BJ (cell line): ENCODE results near the gene PARP1. TPM values are rescaled to one million over a fixed set of nuclear protein-coding genes. Genes with fewer than 3 reads are reported as not detected.

Source experiments
- CTCF ChIA-PET: fragments of 350-600 bp; formaldehyde crosslinking; extraction: SDS; loops from one replicate; lab custom pipeline; 2021; ENCODE audit warnings: antibody characterized with exemption, inconsistent platforms; lab: Yijun Ruan, JAX
- POLR2A ChIA-PET: fragments of 300-600 bp; sonication (Branson Sonifier 250); formaldehyde crosslinking; extraction: SDS; loops from one replicate; lab custom pipeline; 2021; ENCODE audit warnings: antibody characterized with exemption; lab: Charles Lee
- DNase-seq: peaks from one replicate; pipeline ENCODE4 v3.0.0-alpha.2; 2011; ENCODE audit warnings: low read depth
- H3K27me3 ChIP-seq: 2 replicates; pipeline ENCODE4 v1.6.0; 2011; ENCODE audit warnings: low read length; ENCODE audit not compliant: control insufficient read depth, insufficient read depth
- H3K36me3 ChIP-seq: 2 replicates; pipeline ENCODE4 v1.5.1; 2011; ENCODE audit warnings: low read length; ENCODE audit not compliant: control insufficient read depth, insufficient read depth
- H3K4me3 ChIP-seq: 2 replicates; pipeline ENCODE4 v1.5.1; 2011; ENCODE audit warnings: low read depth, mild to moderate bottlenecking, control low read depth, low read length
- CTCF ChIP-seq: IDR thresholded peaks from 2 replicates; pipeline ENCODE4 v1.5.1; 2011; ENCODE audit warnings: low read depth, mild to moderate bottlenecking, control low read depth, inconsistent platforms, low read length, moderate library complexity; ENCODE audit not compliant: insufficient read depth
- polyA plus RNA-seq: library from polyadenylated mRNA; depleted of rRNA; stranded (reverse); fragments of >200 nt; gene quantifications from 2 replicates; pipeline ENCODE4 v1.2.3, GENCODE V29; 2011

The PARP1 gene
- polyA plus RNA-seq, 1 experiment: 58.7 TPM

- no peak for DNase-seq
- no peak for TF ChIP-seq CTCF
- no peaks in the 10 kb centered on the region for H3K27me3 ChIP-seq
- CTCF ChIA-PET: interaction anchor here (0.6 kb wide), 1 partner anchor 11 kb away, joined by 3 read pairs; no protein-coding TSS in a partner anchor
- no peak overlapping the region for H3K4me3 ChIP-seq
- H3K36me3 ChIP-seq: peaks cover 17% of the 10 kb centered on the region
- POLR2A ChIA-PET: no interaction called here
Measured at GRCh38 chr1:226360106-226360746, 47.7 kb downstream of the PARP1 start.

GRCh38 chr1:226357416-226357815, 50.5 kb downstream of the PARP1 start:
- no peak for DNase-seq
- ChIA-PET POLR2A (no interaction called here), CTCF (no interaction called here)
- H3K36me3 ChIP-seq: peaks cover 7% of the 10 kb centered on the region
- H3K4me3 ChIP-seq: no peak overlapping the region
- no peak for TF ChIP-seq CTCF
- H3K27me3 ChIP-seq: no peaks in the 10 kb centered on the region

- no peak for TF ChIP-seq CTCF
- ChIA-PET POLR2A (no interaction called here), CTCF (interaction anchor here (1.5 kb wide), 1 partner anchor 23 kb away, joined by 5 read pairs; no protein-coding TSS in a partner anchor)
- Histone ChIP-seq H3K36me3 (peaks cover 4% of the 10 kb centered on the region; the same call in 1 of the 2 replicates), H3K27me3 (no peaks in the 10 kb centered on the region), H3K4me3 (no peak overlapping the region)
- DNase-seq: no peak
Measured at GRCh38 chr1:226355669-226356551, 52.0 kb downstream of the PARP1 start.

- Histone ChIP-seq H3K36me3 (peaks cover 2% of the 10 kb centered on the region; the same call in 1 of the 2 replicates), H3K4me3 (no peak overlapping the region), H3K27me3 (no peaks in the 10 kb centered on the region)
- ChIA-PET CTCF (no interaction called here), POLR2A (no interaction called here)
- no peak for DNase-seq
- no peak for TF ChIP-seq CTCF
Measured at GRCh38 chr1:226355016-226355415, 52.9 kb downstream of the PARP1 start.
